Stimulated activated CD4-positive, alpha-beta T cell treated with anti-CD3 and anti-CD28 coated beads, Interleukin-15, amount 100 ng/mL, for 48 hours (primary cell): ENCODE results near the gene RORC.
"Not testable (repeated sequence)": the region's sequence is repeated elsewhere in the genome, so short reads cannot be mapped to it uniquely, and the experiment has no call there.

ENCODE experiments used
- DNase-seq, 2 donors: peaks; one replicate each; pipeline ENCODE4 v3.0.0-alpha.2; 2020; ENCODE audit warnings: low read depth in 2 of 2

The RORC gene

GRCh38 chr1:151831605-151832004 lies at the start of gene RORC:
Gene RORC, minus strand, starts transcription at chr1:151831802. Its CDS starts 38 bp downstream, at chr1:151831764.
- DNase-seq = no peak

- no peak for DNase-seq
Measured at GRCh38 chr1:151875419-151876097, 44.0 kb upstream of the RORC start.

- not testable (repeated sequence) for DNase-seq
Measured at GRCh38 chr1:151872776-151873175, 41.2 kb upstream of the RORC start.

GRCh38 chr1:151871284-151872030 lies 39.9 kb upstream of the RORC start:
- no peak for DNase-seq

GRCh38 chr1:151868486-151868885 lies 36.9 kb upstream of the RORC start:
- no peak for DNase-seq

GRCh38 chr1:151867765-151868411 lies 36.3 kb upstream of the RORC start:
- peak in 1 of 2 donors; percentile 19 for DNase-seq

GRCh38 chr1:151867321-151867720 lies 35.7 kb upstream of the RORC start:
- DNase-seq = no peak

GRCh38 chr1:151864411-151864810 lies 32.8 kb upstream of the RORC start:
- DNase-seq = no peak

GRCh38 chr1:151862604-151863003 lies 31.0 kb upstream of the RORC start:
- DNase-seq = no peak

GRCh38 chr1:151860504-151861187 lies 29.0 kb upstream of the RORC start:
- no peak for DNase-seq

- DNase-seq = no peak
Measured at GRCh38 chr1:151859891-151860293, 28.3 kb upstream of the RORC start.

- DNase-seq = no peak
Measured at GRCh38 chr1:151858886-151859665, 27.5 kb upstream of the RORC start.

- no peak for DNase-seq
Measured at GRCh38 chr1:151858030-151858746, 26.6 kb upstream of the RORC start.

- no peak for DNase-seq
Measured at GRCh38 chr1:151855933-151856332, 24.3 kb upstream of the RORC start.

GRCh38 chr1:151855516-151855915 lies 23.9 kb upstream of the RORC start:
- not testable (repeated sequence) for DNase-seq

- no peak for DNase-seq
Measured at GRCh38 chr1:151854658-151855057, 23.1 kb upstream of the RORC start.

GRCh38 chr1:151853411-151853943 lies 21.9 kb upstream of the RORC start, which contains the start of gene THEM5:
Gene THEM5, minus strand, starts transcription at chr1:151853712. Its CDS starts 147 bp downstream, at chr1:151853565.
- DNase-seq = no peak

GRCh38 chr1:151852733-151853132 lies 21.1 kb upstream of the RORC start:
- DNase-seq = no peak

GRCh38 chr1:151851886-151852285 lies 20.3 kb upstream of the RORC start:
- no peak for DNase-seq

GRCh38 chr1:151849871-151850270 lies 18.3 kb upstream of the RORC start:
- DNase-seq = no peak
